GM18951 (cell line): Measurements from ENCODE around the gene BTBD9.

Experiments used
- POLR2A ChIP-seq: IDR thresholded peaks from 4 replicates; pipeline ENCODE4 v1.6.1; 2011; ENCODE audit warnings: mild to moderate bottlenecking; ENCODE audit not compliant: insufficient read length, insufficient read depth; ENCODE audit errors: extremely low read depth
- in situ Hi-C: fragments of 300-500 bp; cut with MboI; formaldehyde crosslinking; loops from one replicate; pipeline ENCODE4 v1.12.0; 2022; ENCODE audit warnings: low sequenced_read_pairs, mixed read lengths, inconsistent platforms; ENCODE audit not compliant: unreplicated experiment

The BTBD9 gene

DNA sequence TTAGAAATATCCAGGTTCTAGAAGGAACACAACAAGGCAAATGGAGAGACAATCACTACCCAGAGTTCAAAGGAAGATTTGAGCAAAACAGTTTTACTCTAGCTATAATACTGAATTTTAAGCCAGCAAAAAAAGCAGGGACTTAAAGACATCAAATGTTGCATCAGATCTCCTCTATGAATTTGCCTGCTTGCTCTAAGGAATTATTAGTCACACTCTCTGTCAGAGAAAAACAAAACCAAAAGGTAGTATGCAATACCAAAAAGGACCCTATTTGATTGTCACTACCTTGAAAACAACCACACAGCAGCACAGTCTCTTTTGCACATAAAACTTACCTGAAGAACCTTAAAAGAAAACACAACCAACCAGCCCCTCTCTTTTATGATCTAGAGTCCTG is 46.3 kb downstream of the BTBD9 start:
- in situ Hi-C loops = no loop called here
- TF ChIP-seq POLR2A = no peak

DNA sequence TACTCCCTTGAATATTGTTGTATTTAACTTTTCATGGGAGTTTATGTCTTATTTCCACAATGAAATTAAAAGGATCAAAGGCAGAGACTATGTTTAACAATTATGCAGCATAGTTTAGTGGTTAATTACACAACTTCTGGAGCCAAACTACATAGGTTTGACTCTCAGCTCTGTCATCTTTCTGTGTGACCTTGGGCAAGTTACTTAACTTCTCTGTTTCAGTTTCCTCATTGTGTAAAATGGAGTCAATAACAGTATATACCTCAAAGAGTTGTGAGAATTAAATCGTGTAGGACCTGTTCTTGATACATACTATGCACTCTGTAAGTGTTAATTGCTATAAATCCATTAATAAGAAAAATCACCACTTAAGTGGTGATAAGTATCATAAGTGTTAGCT is 48.3 kb downstream of the BTBD9 start:
- in situ Hi-C loops = no loop called here
- no peak for TF ChIP-seq POLR2A

DNA sequence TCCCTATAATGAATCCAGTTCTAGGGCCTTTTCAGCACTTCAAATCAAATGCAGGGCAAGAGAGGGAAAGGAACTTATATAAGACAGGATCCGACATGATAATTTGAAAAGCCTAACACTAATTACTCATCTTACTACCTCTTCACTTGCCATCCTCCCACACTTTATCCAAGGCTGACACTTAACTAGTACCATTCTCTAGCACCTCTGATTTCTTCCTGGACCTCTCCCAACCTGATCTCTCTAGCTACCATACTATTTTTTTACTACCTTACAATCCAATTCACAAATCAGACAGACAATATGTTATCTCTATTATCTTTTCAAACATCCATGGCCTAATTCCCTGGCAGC is 50.4 kb downstream of the BTBD9 start:
- TF ChIP-seq POLR2A = no peak
- in situ Hi-C loops = no loop called here

DNA sequence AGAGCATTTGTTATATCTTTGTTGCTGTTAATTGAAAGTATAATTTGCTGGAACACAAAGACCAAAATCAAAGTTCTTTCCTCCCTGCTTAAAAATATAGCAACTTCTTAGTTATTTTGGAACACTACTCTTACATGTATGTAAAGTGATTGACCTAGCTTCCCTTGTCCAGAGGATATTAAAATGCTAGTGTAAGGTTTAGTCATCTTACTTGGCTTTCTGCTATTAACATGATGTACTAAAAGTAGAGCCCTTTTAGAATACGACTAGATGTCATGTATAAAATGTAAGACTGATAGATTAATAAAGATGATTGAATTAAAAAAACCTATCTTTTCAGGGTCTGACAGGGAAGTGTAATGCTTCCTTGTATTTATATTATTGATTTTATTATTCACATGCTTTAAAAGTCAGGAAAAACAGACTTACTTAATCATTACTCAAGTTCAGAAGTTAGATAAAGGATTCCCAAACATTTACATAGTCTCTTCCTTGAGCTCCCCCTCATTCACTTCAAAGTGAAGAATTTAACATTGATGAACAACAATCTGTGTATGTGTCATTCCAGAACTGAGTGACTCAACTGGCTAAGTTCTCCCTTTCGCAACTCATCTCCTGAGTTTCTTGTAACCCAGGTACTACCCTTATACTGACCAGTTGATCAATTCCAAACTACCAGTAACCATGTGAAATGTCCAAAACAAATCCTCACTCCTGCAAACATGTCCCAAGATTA is 50.9 kb downstream of the BTBD9 start:
- no peak for TF ChIP-seq POLR2A
- in situ Hi-C loops = no loop called here

DNA sequence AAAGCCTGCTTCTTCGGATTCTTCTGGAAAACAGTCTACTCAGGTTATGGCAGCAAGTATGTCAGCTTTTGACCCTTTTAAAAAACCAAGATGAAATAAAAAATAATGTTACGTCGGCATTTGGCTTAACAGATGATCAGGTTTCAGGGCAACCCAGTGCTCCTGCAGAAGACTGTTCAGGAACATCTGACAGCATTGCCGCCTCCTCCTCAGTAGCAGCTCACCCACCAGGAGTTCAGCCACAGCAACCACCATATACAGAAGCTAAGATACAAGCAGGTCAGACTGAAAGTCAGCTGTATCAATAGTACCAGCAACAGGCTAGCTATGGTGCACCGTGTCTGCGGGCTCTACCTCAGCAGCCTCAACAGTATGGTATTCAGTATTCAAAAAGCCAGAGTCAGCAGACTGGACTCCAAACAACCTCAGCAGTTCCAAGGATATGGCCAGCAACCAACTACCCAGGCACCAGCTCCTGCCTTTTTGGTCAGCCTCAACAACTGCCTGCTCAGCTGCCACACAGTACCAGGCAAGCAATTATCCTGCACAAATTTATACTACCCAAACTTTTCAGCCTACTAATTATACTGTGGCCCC is 51.9 kb downstream of the BTBD9 start:
- in situ Hi-C loops = no loop called here

DNA sequence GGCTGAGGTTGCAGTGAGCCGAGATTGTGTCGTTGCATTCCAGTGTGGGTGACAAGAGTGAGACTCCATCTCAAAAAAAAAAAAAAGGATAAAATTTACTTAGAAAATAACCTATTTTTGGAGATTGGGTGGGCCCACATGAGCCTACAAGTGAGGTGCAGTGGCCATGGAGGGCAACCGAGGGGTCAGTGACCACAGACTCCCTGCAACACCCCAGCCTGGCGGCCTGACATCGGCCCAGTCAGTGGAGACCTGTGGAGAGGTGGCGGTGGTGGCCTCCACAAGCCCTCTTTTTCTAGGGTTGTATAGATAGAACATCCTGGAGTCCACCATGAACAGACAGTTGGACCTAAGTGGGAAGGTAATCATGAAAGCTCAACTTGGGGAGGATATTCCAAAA is 52.7 kb downstream of the BTBD9 start:
- no peak for TF ChIP-seq POLR2A
- in situ Hi-C loops = no loop called here

More for the DNA sequence above, 51.9 kb downstream of the BTBD9 start:
- no peak for TF ChIP-seq POLR2A

DNA sequence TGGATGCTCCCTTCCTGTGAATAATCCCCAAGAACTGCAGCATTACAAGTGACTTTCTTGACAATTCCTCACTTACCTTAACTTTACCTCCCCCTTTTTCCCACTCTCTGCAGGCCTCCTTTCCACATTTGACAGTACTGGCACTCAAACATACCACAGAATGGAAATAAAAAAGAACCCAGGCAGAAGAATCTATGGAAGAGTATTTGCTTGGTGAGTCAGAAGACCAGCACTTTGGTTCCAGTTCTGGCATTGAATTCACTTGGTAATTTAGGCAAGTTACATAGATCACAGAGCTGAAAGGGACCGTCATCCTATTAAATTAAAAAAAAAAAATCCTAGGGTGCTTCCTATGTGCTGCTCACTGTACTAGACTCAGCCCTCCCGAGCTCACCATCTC is 55.0 kb downstream of the BTBD9 start:
- in situ Hi-C loops = no loop called here

DNA sequence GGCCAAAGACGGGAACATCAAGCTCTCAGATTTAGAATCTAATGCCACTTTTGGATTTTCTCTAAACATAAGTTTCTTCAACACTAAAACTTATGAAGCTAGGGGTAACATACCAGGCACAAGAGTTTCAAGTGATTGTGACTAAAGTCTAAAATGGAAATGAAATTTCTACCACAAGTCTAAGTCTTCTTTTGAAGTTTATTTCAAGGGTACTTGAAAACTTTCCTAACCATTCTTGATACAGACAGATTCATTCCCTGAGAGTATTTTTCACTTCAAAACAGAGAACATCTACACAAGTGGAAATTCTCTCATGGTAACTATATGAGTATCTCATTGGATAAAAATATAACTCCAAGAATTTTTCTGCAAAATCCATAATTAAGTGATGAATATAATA is 56.2 kb downstream of the BTBD9 start:
- TF ChIP-seq POLR2A = no peak
- in situ Hi-C loops = no loop called here

More for the DNA sequence above, 55.0 kb downstream of the BTBD9 start:
- TF ChIP-seq POLR2A = no peak

DNA sequence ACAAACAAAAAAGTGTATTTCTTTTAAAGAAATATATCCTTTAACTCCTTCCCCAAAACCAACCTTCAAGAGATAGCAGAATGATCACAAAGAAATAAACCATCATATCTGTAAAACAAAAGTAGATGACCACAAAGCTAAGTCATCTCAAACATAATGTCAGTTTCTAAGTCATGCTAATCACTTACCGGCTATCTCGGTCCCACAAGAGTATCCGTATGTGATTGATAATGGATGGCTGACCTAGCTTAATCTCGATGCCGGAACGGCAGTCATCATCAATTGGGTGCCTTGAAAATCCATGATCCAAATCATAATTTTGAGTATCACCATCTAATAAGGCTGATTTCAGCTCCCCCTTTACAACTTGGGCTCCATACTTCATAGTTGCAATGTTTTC is 59.7 kb downstream of the BTBD9 start:
- no peak for TF ChIP-seq POLR2A
- in situ Hi-C loops = no loop called here

DNA sequence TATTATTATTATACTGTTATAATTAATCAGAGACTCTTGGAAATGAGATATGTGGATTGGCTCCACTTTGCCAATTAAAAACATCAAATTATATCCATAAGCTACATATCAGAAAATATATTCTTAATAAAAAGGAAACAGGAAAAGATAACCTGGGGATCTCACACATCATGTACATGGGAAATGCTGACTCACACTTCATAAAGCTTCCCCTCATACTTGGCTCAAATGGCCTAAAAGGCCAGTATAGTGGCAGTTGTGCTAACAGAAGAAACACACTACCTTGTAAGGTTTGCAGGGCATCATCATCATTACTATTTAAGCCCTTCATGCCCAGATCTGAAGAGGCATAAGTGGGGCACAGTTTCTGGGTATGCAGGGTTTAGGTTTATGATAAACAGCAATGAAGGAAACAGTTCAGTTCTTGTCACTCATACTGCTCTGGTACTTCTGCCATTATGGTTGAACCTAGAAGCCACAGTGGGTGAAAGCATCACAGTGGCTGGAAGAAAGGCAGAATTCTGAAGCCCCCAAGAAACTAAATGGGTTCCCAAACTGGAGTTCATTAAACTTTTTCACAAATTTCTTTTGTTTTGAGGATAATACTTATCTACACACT is 60.6 kb downstream of the BTBD9 start:
- in situ Hi-C loops = no loop called here
- no peak for TF ChIP-seq POLR2A

DNA sequence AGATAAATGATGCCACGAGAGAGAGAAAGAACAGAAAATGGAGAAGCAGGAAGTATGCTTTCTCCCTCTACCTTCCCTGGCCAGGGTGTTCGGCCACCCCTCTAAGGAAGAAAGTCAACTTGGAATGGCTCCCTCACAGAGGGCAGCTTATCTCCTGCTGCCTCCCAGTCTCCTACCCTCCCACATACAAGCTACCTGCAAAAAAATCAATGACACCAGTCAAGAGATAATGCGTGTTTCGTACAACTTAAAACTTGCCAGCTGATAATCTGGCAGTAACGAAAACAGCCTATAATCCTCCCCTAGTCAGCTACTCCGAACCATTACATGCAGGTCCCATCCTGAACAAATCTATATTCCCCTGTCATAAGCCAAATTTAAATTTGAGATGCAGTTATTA is 61.7 kb downstream of the BTBD9 start:
- no peak for TF ChIP-seq POLR2A
- in situ Hi-C loops = no loop called here

DNA sequence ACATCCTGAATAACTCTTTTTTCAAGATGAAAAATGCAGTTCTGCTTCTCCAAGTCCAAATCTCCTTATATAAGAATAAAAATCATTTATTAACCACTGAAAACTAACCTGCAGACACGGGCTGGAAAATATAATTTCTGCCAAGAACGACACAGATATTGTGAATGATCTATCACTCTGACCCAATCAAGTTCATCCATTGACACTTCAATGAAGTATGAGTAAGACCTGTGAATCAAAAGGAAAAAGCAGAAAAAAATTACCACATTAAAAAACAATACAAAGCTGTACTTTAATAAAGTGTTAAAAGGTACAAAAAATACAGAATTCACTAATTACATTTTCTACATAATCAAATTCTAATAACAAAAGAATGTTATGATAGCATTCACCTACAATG is 62.2 kb downstream of the BTBD9 start:
- in situ Hi-C loops = no loop called here
- TF ChIP-seq POLR2A = no peak

DNA sequence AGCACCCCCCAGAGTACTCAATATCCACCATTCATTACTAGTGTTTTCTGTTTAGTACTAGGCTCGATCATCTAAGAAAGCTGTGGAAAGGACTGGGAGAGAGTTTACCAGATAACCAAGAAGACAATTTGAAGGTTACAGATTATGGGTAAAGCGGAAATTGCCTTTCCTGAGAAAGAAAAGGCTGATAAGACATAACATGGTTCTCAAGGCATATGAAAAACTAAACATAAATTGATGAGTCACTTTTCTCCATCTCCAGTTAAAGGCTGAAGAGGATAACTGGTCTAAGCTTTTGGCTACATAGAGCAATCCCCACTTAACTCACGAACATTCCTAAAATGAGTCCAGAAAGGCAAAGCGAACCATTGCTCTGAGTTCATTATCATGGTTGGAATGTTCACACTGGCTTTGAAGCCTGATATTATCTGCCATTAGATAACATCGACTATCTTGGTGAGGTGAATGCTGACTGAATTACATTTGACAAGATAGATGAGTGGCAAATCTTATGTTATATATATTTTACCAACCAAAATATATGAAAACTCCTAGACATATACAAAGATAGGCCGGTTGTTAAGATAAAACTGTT is 65.8 kb downstream of the BTBD9 start:
- no peak for TF ChIP-seq POLR2A

DNA sequence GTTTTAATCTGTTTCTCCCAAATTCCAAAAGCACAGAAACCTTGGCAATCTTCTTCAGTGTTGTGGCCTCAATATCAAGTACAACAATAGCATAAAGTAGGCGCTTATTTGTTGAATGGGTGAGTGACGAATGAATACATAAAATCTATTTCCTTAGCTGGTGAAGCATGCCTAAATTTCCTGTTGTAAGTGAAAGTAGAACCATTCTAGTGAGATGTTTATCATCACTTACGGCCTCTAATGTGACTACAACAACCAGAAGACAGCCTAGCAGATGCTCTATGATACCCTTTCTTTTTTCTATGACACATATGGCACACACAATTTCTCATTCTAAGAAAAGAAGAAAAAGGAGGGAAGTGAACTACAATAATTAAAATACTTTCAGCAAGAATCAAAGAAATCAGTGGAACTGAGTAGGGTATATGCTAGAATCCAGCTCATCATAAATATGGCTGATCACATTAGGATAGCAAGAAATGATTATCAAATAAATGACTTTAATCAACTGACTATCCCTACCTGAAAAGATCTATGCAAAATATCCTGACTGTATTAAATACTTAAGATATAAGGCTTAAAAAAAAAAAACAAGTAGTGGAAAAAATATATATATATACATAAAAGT is 67.4 kb downstream of the BTBD9 start:
- no peak for TF ChIP-seq POLR2A
- in situ Hi-C loops = no loop called here

More for the DNA sequence above, 65.8 kb downstream of the BTBD9 start:
- in situ Hi-C loops = no loop called here

DNA sequence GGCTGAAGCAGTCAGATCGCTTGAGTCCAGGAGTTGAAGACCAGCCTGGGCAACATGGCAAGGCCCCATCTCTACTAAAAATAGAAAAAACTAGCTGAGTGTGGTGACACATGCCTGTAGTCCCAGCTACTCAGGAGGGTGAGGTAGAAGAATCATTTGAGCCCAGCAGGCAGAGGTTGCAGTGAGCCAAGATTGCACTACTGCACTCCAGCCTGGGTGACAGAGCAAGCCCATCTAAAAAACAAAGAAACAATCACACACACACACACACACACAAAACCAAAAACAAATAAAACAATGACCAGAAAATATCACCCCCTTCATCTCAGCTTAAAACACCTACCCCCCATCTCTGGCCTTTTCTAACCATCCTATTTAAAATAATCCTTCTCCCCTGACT is 68.0 kb downstream of the BTBD9 start:
- no peak for TF ChIP-seq POLR2A
- in situ Hi-C loops = no loop called here
